ENCODE data around the gene DENND1A.

GRCh38 chr9:123408313-123409262 lies 521.3 kb downstream of the DENND1A start:
- no peak for TF ChIP-seq CTCF (IDR thresholded peaks at IDR 0.05)
- no peak for TF ChIP-seq POLR2A (IDR thresholded peaks at IDR 0.05)
